Calu3 (cell line): Measurements from ENCODE around the gene TRAF4. TPM values are rescaled to one million over a fixed set of nuclear protein-coding genes. Genes with fewer than 3 reads are reported as not detected.
A peak's percentile ranks its signal among the peaks of the same experiment; 100 is the strongest.

Experiments
- BruUV-seq: library from RNA; stranded (reverse); fragments of 400-500 nt; replicated peaks from 2 replicates; lab custom pipeline; 2021; lab: Mats Ljungman, UMichigan
- CTCF ChIA-PET: fragments of 300-600 bp; sonication (Branson Sonifier 250); formaldehyde crosslinking; loops from one replicate; lab custom pipeline; 2022; ENCODE audit warnings: antibody characterized with exemption; lab: Charles Lee
- DNase-seq: peaks from one replicate; pipeline ENCODE4 v3.0.0; 2022
- H3K27ac Mint-ChIP-seq: one replicate; pipeline ENCODE4 v1.8.0; 2022; ENCODE audit warnings: mixed read lengths; ENCODE audit not compliant: unreplicated experiment
- H3K27me3 Mint-ChIP-seq: one replicate; pipeline ENCODE4 v1.8.0; 2022; ENCODE audit warnings: mixed read lengths; ENCODE audit not compliant: unreplicated experiment
- H3K36me3 Mint-ChIP-seq: one replicate; pipeline ENCODE4 v1.8.0; 2022; ENCODE audit warnings: mild to moderate bottlenecking, moderate library complexity, mixed read lengths; ENCODE audit not compliant: insufficient read depth, unreplicated experiment
- H3K4me1 Mint-ChIP-seq: one replicate; pipeline ENCODE4 v1.8.0; 2022; ENCODE audit warnings: mild to moderate bottlenecking, low read depth, mixed read lengths; ENCODE audit not compliant: unreplicated experiment
- H3K4me3 Mint-ChIP-seq: one replicate; pipeline ENCODE4 v1.8.0; 2022; ENCODE audit warnings: mild to moderate bottlenecking, low read depth, moderate library complexity, mixed read lengths; ENCODE audit not compliant: unreplicated experiment
- H3K9me3 Mint-ChIP-seq: one replicate; pipeline ENCODE4 v1.8.0; 2022; ENCODE audit warnings: low read depth, mixed read lengths; ENCODE audit not compliant: unreplicated experiment
- intact Hi-C: fragments of 100-400 bp; cut with micrococcal nuclease; formaldehyde crosslinking; loops from one replicate; pipeline ENCODE4 v1.10.0; 2022; ENCODE audit not compliant: unreplicated experiment
- total RNA-seq: library from RNA; stranded (reverse); gene quantifications from 2 replicates; pipeline ENCODE4 v1.2.3, GENCODE V29; 2022
- TF ChIP-seq, protein P1 (sequence below): fragments of 200-600 bp; IDR thresholded peaks from one replicate; pipeline ENCODE4 v1.8.0; 2022; ENCODE audit warnings: antibody characterized with exemption; ENCODE audit not compliant: unreplicated experiment

Gene TRAF4
- total RNA-seq, 1 experiment from 2014 or later = 201 TPM

DNA sequence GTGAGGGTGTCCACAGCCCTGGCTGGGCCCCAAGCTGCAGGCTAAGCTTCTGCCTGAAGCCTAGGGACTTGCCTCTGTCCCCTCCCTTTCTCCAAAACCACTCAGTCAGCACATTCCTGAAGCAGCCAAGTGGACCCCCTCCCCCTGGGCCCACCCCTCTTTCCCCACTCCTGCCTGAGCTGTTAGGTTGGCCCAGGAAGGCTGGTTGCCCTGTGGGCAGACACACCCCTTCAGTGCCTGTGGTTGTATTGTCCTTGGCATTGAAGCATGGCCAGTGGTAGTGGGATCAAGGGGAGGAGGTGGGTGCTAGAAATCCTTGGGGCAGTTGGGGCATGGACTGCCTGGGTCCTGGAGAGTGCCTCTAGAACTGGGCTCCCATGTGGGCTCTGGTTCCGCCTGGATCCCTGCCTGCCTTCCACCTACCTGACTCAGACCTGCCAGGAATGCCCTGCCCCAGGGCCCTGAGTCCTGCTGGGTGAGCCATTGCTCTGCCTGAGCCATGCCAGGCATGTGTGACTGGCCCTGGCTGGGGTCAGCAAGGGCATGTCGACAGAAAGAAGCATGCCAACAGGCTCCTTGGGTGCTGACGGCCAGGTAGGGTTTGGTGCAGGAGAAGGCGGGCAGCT lies 2.1 kb downstream of the TRAF4 start:
- H3K27ac Mint-ChIP-seq = peak overlapping the region; percentile 91

DNA sequence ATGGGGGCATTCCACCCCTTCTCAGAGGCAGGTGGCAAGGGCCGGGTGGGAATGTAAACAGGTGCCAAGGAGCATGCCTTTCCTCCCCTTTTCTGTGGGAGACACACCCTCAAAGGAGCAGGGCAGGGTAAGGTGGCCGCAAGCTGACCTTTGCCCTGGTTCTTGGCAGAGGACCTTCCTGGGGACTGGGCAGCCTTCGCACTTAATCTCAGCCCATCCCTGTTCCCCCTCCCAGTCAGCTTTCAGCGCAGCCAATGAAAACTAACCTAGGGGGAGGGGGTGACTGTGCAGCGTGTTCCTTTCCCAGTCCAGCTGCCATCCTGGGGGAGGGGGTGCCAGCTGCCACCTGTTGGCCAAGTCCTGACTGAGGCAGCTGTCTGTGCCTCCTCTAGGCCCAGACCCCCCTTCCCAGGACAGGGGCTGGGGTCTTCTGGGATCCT lies 2.8 kb downstream of the TRAF4 start:
- BruUV-seq = no TSS peak
- CTCF ChIA-PET = interaction anchor here (0.6 to 9.1 kb wide), 8 partner anchors 11 to 371 kb away, joined by 3 to 228 read pairs (median 4); partner anchors contain the start of genes NEK8, PHF12 and TLCD1
- Mint-ChIP-seq H3K4me1 (peaks cover 46% of the 10 kb centered on the region), H3K9me3 (no peaks in the 10 kb centered on the region), H3K36me3 (peaks cover 98% of the 10 kb centered on the region), H3K4me3 (peak overlapping the region; percentile 81), H3K27ac (peak overlapping the region; percentile 91), H3K27me3 (no peaks in the 10 kb centered on the region)
- peak; percentile 92 for DNase-seq
- intact Hi-C loops = no loop called here
- TF ChIP-seq, protein P1, sequence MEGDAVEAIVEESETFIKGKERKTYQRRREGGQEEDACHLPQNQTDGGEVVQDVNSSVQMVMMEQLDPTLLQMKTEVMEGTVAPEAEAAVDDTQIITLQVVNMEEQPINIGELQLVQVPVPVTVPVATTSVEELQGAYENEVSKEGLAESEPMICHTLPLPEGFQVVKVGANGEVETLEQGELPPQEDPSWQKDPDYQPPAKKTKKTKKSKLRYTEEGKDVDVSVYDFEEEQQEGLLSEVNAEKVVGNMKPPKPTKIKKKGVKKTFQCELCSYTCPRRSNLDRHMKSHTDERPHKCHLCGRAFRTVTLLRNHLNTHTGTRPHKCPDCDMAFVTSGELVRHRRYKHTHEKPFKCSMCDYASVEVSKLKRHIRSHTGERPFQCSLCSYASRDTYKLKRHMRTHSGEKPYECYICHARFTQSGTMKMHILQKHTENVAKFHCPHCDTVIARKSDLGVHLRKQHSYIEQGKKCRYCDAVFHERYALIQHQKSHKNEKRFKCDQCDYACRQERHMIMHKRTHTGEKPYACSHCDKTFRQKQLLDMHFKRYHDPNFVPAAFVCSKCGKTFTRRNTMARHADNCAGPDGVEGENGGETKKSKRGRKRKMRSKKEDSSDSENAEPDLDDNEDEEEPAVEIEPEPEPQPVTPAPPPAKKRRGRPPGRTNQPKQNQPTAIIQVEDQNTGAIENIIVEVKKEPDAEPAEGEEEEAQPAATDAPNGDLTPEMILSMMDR = no peak

More for the DNA sequence above, 2.1 kb downstream of the TRAF4 start:
- peak overlapping the region; percentile 81 for H3K4me3 Mint-ChIP-seq
- DNase-seq = peak; percentile 69
- TF ChIP-seq, protein P1 = no peak
- no peaks in the 10 kb centered on the region for H3K9me3 Mint-ChIP-seq
- H3K36me3 Mint-ChIP-seq = peaks cover 93% of the 10 kb centered on the region
- no TSS peak for BruUV-seq
- no peaks in the 10 kb centered on the region for H3K27me3 Mint-ChIP-seq
- intact Hi-C loops = no loop called here
- CTCF ChIA-PET = interaction anchor here (0.8 to 9.1 kb wide), 8 partner anchors 10 to 371 kb away, joined by 3 to 228 read pairs (median 3); partner anchors contain the start of genes NEK8, RPL23A and TLCD1
- H3K4me1 Mint-ChIP-seq = peaks cover 46% of the 10 kb centered on the region

DNA sequence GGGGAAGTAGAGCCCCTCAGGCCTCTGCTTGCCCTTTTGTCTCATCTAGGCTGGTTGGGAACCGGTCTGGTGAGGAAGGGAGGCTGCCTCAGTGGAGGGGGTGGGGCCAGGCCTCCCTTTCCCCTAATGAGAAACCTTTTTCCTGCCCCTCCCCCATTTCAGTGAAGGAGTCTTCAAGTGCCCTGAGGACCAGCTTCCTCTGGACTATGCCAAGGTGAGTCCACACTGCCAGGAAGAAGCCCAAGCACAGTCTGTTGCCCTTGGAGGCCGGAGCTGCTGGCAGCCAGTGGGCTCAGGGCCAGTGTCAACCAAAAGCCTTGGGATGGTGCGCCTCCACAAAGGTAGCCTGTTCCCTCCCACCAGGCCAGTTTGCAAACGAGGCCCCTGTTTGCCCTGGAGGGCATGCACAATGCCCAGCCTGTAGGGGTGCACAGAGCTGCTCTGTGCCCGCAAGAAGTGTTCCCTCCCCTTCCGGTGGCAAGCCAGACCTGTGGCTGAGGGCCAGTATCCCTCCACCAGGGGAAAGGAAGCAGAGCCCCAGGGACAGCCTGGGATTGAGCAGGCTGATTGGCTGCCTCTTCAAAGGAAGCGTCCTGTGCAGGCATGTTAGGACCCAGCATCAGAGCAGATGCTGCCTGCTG lies 3.4 kb downstream of the TRAF4 start:
- H3K9me3 Mint-ChIP-seq = no peaks in the 10 kb centered on the region
- BruUV-seq = no TSS peak
- H3K36me3 Mint-ChIP-seq = peaks cover 98% of the 10 kb centered on the region
- peaks cover 43% of the 10 kb centered on the region for H3K4me1 Mint-ChIP-seq
- intact Hi-C loops = no loop called here
- DNase-seq = peak; percentile 85
- H3K27me3 Mint-ChIP-seq = no peaks in the 10 kb centered on the region
- H3K4me3 Mint-ChIP-seq = peak overlapping the region; percentile 81
- CTCF ChIA-PET = interaction anchor here (0.6 to 9.1 kb wide), 8 partner anchors 12 to 370 kb away, joined by 3 to 228 read pairs (median 4); partner anchors contain the start of genes NEK8, PHF12 and TLCD1
- peak overlapping the region; percentile 91 for H3K27ac Mint-ChIP-seq
- TF ChIP-seq, protein P1 = no peak

DNA sequence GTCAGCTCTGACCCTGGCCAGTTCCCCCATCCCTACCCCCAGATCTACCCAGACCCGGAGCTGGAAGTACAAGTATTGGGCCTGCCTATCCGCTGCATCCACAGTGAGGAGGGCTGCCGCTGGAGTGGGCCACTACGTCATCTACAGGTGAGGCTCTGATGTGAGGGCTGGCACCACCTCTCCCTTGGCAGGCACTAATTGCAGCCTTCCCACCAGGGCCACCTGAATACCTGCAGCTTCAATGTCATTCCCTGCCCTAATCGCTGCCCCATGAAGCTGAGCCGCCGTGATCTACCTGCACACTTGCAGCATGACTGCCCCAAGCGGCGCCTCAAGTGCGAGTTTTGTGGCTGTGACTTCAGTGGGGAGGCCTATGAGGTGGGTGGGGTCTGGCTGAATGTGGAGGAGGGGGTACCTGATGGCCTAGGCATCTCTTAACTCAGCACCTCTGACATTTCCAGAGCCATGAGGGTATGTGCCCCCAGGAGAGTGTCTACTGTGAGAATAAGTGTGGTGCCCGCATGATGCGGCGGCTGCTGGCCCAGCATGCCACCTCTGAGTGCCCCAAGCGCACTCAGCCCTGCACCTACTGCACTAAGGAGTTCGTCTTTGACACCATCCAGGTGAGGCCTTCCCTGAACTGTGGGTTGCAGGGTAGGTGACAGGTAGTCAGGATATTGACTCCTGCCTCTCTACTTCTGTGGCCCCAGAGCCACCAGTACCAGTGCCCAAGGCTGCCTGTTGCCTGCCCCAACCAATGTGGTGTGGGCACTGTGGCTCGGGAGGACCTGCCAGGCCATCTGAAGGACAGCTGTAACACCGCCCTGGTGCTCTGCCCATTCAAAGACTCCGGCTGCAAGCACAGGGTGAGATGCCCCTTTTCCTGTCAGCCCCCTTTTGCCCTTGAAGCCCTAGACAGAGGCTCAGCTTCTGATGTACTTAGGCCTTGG lies 4.3 kb downstream of the TRAF4 start:
- no peak for DNase-seq
- peak overlapping the region; percentile 81 for H3K4me3 Mint-ChIP-seq
- no peaks in the 10 kb centered on the region for H3K9me3 Mint-ChIP-seq
- peaks cover 34% of the 10 kb centered on the region for H3K4me1 Mint-ChIP-seq
- TF ChIP-seq, protein P1 = no peak
- H3K27me3 Mint-ChIP-seq = no peaks in the 10 kb centered on the region
- intact Hi-C loops = no loop called here
- CTCF ChIA-PET = interaction anchor here (1.1 to 9.1 kb wide), 3 partner anchors 16 to 204 kb away, joined by 3 to 228 read pairs (median 3); partner anchors contain the start of genes NEK8, PHF12 and TLCD1
- BruUV-seq = no TSS peak
- H3K27ac Mint-ChIP-seq = peak overlapping the region; percentile 91
- peaks cover 97% of the 10 kb centered on the region for H3K36me3 Mint-ChIP-seq
